Sigmoid colon (tissue), 7 donors: ENCODE results near the gene ICA1L. TPM values are rescaled to one million over a fixed set of nuclear protein-coding genes. Genes with fewer than 3 reads are reported as not detected.

Source experiments
- DNase-seq: peaks from one replicate; pipeline ENCODE4 v3.0.0-alpha.2; 2019
- H3K27ac ChIP-seq, 4 donors: fragments of 200-600 bp; sonication (generic); one replicate each; pipeline ENCODE4 v1.5.1; 2016 to 2019; ENCODE audit warnings: mild to moderate bottlenecking in 1 of 4
- H3K27me3 ChIP-seq, 3 donors: fragments of 200-600 bp; sonication (generic); one replicate each; pipeline ENCODE4 v1.5.1; 2019; ENCODE audit warnings: mild to moderate bottlenecking in 1 of 3
- H3K36me3 ChIP-seq, 4 donors: fragments of 200-600 bp; sonication (generic); one replicate each; pipeline ENCODE4 v1.5.1; 2016 to 2019
- H3K4me1 ChIP-seq, 4 donors: fragments of 200-600 bp; sonication (generic); one replicate each; pipeline ENCODE4 v1.5.1; 2017 to 2019
- H3K4me3 ChIP-seq, 4 donors: fragments of 200-600 bp; sonication (generic); one replicate each; pipeline ENCODE4 v1.5.1; 2017 to 2019; ENCODE audit warnings: mild to moderate bottlenecking in 2 of 4, moderate library complexity in 1 of 4
- H3K9me3 ChIP-seq, 4 donors: fragments of 200-600 bp in 3 of 4; sonication (generic) in 3 of 4; one replicate each; pipeline versions ENCODE4 v1.5.1 to v1.6.1; 2013 to 2019
- EP300 ChIP-seq, 4 donors: sonication (generic); formaldehyde crosslinking; IDR thresholded peaks; one replicate each; pipeline ENCODE4 v1.6.1; 2017; ENCODE audit warnings: antibody characterized with exemption in 4 of 4
- POLR2A ChIP-seq, 2 donors: fragments of 450-650 bp; IDR thresholded peaks; one replicate each; pipeline ENCODE4 v1.6.1; 2016; ENCODE audit warnings: antibody characterized with exemption in 2 of 2, mild to moderate bottlenecking in 2 of 2, moderate library complexity in 2 of 2
- POLR2AphosphoS5 ChIP-seq, 4 donors: sonication (generic); formaldehyde crosslinking; IDR thresholded peaks; one replicate each; pipeline ENCODE4 v1.6.1; 2017; ENCODE audit warnings: antibody characterized with exemption in 4 of 4
- WGBS, 2 donors: extraction: QIAGEN DNeasy Blood & Tissue Kit; methylation state at CpG; one replicate each; pipeline ENCODE4 v1.1.7; 2013; 5-methylcytosine and 5-hydroxymethylcytosine counted together
- intact Hi-C: fragments of 100-400 bp; cut with DNase I; formaldehyde crosslinking; loops from one replicate; pipeline ENCODE4 v1.15.1; 2023
- polyA plus RNA-seq, 3 donors: library from polyadenylated mRNA; stranded (reverse); fragments of 200-250 nt; gene quantifications; one replicate each; pipeline ENCODE4 v1.2.3, GENCODE V29; 2013
- total RNA-seq, 4 donors: library from RNA; depleted of rRNA; stranded (reverse); fragments of >200 nt; gene quantifications; one replicate each; pipeline ENCODE4 v1.1.0, GENCODE V29; 2016
- TF ChIP-seq, protein P1 (sequence below), 4 experiments: fragments of 450-650 bp in 3 of 4; fragments of 200-600 bp in 1 of 4; IDR thresholded peaks; one replicate each; pipeline ENCODE4 v1.5.1; 2016 to 2019; ENCODE audit warnings: antibody characterized with exemption in 4 of 4, mild to moderate bottlenecking in 3 of 4, moderate library complexity in 2 of 4
- donor health status: healthy with polysubstance abuse.
- donor health status: Bipolar disorder and iron deficiency.
- donor health status: healthy.

Gene ICA1L
- total and polyA plus RNA-seq, 7 donors, result 0.46 to 28.8 (median 15.7) TPM

DNA sequence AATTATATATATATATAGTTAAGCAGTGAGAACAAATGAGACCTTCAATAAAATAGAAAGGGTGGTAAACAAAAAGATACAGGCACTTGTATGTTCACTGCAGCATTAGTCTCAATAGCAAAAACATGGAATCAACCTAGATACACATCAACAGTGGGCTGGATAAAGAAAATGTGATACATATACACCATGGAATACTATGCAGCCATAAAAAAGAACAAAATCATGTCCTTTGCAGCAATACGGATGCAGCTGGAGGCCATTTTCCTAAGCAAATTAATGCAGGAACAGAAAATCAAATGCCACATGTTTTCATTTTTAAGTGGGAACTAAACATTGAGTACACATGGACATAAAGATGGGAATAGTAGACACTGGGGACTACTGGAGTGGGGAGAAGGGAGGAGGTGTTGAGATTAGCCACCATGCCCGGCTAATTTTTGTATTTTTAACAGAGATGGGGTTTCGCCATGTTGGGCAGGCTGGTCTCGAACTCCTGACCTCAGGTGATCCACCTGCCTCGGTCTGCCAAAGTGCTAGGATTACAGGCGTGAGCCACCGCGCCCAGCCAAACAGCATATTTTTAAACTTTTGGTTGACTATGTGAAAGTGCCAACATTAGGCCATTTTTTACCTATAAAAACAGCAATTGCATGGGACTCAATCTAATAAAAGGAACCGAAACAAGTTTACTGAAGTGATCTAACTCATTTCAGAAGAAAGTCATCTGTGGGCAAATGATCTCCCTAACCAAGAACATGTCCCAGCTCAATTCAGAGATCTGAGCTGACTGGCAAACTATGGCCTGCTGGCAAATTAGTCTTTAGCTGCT, 23.7 kb downstream of the ICA1L start:
- Histone ChIP-seq H3K4me1 (no peaks in the 10 kb centered on the region), H3K27ac (no peak overlapping the region), H3K4me3 (no peak overlapping the region), H3K9me3 (no peaks in the 10 kb centered on the region), H3K27me3 (no peaks in the 10 kb centered on the region), H3K36me3 (no peaks in the 10 kb centered on the region)
- no peak for DNase-seq
- intact Hi-C loops, result no loop called here
- WGBS, 2 donors, result 93 to 97% methylated on average over 9 of the region's 9 CpGs
- TF ChIP-seq, protein P1, sequence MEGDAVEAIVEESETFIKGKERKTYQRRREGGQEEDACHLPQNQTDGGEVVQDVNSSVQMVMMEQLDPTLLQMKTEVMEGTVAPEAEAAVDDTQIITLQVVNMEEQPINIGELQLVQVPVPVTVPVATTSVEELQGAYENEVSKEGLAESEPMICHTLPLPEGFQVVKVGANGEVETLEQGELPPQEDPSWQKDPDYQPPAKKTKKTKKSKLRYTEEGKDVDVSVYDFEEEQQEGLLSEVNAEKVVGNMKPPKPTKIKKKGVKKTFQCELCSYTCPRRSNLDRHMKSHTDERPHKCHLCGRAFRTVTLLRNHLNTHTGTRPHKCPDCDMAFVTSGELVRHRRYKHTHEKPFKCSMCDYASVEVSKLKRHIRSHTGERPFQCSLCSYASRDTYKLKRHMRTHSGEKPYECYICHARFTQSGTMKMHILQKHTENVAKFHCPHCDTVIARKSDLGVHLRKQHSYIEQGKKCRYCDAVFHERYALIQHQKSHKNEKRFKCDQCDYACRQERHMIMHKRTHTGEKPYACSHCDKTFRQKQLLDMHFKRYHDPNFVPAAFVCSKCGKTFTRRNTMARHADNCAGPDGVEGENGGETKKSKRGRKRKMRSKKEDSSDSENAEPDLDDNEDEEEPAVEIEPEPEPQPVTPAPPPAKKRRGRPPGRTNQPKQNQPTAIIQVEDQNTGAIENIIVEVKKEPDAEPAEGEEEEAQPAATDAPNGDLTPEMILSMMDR (IDR thresholded peaks at IDR 0.05), result no peak
- TF ChIP-seq POLR2AphosphoS5 (IDR thresholded peaks at IDR 0.05) (no peak), POLR2A (IDR thresholded peaks at IDR 0.05) (no peak), EP300 (IDR thresholded peaks at IDR 0.05) (no peak)

DNA sequence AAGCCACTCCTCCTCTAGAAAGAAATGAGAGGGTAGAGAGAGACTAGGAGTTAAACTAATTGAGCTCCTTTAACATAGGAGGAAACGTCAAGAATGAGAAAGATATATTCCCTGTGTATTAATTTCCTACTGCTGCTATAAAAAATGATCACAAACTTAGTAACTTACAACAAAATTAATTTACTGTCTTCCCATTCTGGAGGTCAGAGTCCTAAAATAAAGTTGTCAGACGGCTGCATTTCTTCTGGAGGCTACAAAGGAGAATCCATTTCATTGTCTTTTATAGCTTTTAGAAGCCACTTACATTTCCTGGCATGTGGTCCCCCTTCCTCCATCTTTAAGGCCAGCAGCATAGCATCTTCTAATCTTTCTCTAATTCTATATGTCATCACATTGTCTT, 26.9 kb downstream of the ICA1L start:
- no peaks in the 10 kb centered on the region for H3K9me3 ChIP-seq
- WGBS, 2 donors, result 47 to 76% methylated on average over 2 of the region's 2 CpGs
- no peak overlapping the region for H3K4me3 ChIP-seq
- no peak overlapping the region for H3K27ac ChIP-seq
- no peak for DNase-seq
- intact Hi-C loops, result no loop called here
- H3K27me3 ChIP-seq, result no peaks in the 10 kb centered on the region
- no peaks in the 10 kb centered on the region for H3K4me1 ChIP-seq
- no peak for TF ChIP-seq EP300 (IDR thresholded peaks at IDR 0.05)
- no peak for TF ChIP-seq POLR2AphosphoS5 (IDR thresholded peaks at IDR 0.05)
- no peak for TF ChIP-seq POLR2A (IDR thresholded peaks at IDR 0.05)
- TF ChIP-seq, protein P1 (IDR thresholded peaks at IDR 0.05), result no peak
- H3K36me3 ChIP-seq, result no peaks in the 10 kb centered on the region

DNA sequence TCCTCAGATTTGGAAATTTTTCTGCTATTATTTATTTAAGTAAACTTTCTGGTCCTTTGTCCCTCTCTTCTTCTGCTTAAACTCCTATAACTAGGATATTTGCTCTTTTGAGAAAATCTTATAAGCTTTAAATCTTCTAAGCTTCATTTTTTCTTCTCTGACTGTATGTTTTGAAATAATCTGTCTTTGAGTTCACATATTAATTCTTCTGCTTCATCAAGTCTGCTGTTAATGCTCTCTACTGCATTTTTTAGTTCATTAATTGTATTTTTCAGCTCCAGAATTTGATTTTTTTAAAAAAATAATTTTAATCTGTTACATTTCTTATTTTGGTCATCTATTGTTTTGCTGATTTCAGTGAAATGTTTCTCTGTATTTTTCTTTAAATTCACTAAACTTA, 28.9 kb downstream of the ICA1L start:
- TF ChIP-seq POLR2A (IDR thresholded peaks at IDR 0.05), result no peak
- TF ChIP-seq, protein P1 (IDR thresholded peaks at IDR 0.05), result no peak
- no peak for TF ChIP-seq POLR2AphosphoS5 (IDR thresholded peaks at IDR 0.05)
- no peak for TF ChIP-seq EP300 (IDR thresholded peaks at IDR 0.05)
- intact Hi-C loops, result no loop called here
- DNase-seq, result no peak
- Histone ChIP-seq H3K4me1 (no peaks in the 10 kb centered on the region), H3K9me3 (no peaks in the 10 kb centered on the region), H3K27me3 (no peaks in the 10 kb centered on the region), H3K4me3 (no peak overlapping the region), H3K36me3 (no peaks in the 10 kb centered on the region), H3K27ac (no peak overlapping the region)

DNA sequence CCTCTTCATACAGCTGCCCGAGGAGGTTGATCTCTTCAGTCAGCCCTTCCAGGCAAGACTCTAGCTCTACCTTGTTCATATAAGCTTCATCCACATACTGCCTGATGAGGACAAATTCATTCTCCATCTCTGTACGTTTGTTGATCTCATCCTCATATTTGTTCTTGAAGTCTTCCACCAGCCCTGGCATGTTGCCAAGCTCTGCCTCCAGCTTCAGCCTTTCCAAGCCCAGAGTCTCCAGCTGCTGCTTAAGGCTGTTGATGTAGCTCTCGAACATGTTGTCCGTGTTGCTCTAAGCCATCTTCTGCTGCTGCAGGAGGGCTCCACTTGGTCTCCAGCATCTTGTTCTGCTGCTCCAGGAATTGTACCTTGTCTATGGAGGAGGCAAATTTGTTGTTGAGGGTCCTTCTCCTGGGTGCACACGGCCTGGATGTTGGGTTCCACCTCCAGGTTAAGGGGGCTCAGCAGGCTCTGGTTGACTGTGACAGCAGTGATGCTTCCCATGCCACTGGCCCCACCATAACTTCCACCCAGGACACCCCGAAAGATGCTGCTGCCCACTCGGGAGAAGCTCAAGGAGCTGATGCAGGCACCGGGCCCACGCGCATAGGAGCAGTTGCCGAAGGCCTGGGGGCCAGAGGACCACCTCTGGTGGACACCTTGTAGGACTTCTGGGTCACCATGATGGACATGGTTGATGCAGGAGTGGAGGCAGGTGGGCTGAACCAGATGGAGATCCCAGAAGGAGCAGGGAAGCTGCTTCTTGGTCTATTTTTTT, 30.3 kb downstream of the ICA1L start:
- Histone ChIP-seq H3K9me3 (no peaks in the 10 kb centered on the region), H3K4me3 (no peak overlapping the region)

More for the DNA sequence above, 30.3 kb downstream of the ICA1L start:
- intact Hi-C loops, result no loop called here
- TF ChIP-seq POLR2A (IDR thresholded peaks at IDR 0.05) (no peak), POLR2AphosphoS5 (IDR thresholded peaks at IDR 0.05) (no peak), EP300 (IDR thresholded peaks at IDR 0.05) (no peak)
- TF ChIP-seq, protein P1 (IDR thresholded peaks at IDR 0.05), result no peak
- no peaks in the 10 kb centered on the region for H3K36me3 ChIP-seq
- 91 to 93% methylated on average over 11 of the region's 11 CpGs for WGBS, 2 donors
- H3K4me1 ChIP-seq, result no peaks in the 10 kb centered on the region
- no peaks in the 10 kb centered on the region for H3K27me3 ChIP-seq
- DNase-seq, result no peak
- H3K27ac ChIP-seq, result no peak overlapping the region
